HL-60 (cell line): ENCODE data around the gene CPS1.

Experiments used
- DNase-seq, 2 experiments: peaks; one replicate each; pipeline ENCODE4 v3.0.0-alpha.2; 2010 to 2020; ENCODE audit warnings: low read depth in 1 of 2, low spot score in 1 of 2
- H3K27ac ChIP-seq: fragments of 250-450 bp; sonication (Bioruptor Pico); replicated peaks from 2 replicates; pipeline ENCODE4 v1.5.1; 2020; ENCODE audit warnings: mild to moderate bottlenecking, moderate library complexity
- H3K27me3 ChIP-seq: fragments of 250-450 bp; sonication (Bioruptor Pico); 2 replicates; pipeline ENCODE4 v1.5.1; 2021; ENCODE audit warnings: mild to moderate bottlenecking, moderate library complexity; ENCODE audit not compliant: insufficient read depth, poor library complexity, severe bottlenecking
- H3K4me3 ChIP-seq: replicated peaks from 2 replicates; pipeline ENCODE4 v1.5.1; 2011; ENCODE audit warnings: mild to moderate bottlenecking, control low read depth, low read length; ENCODE audit not compliant: insufficient read depth
- GABPA ChIP-seq: IDR thresholded peaks from 2 replicates; pipeline ENCODE4 v1.6.1; 2012; ENCODE audit warnings: low read depth
- POLR2AphosphoS5 ChIP-seq: IDR thresholded peaks from 2 replicates; pipeline ENCODE4 v1.6.1; 2012; ENCODE audit warnings: low read depth
- SPI1 ChIP-seq: IDR thresholded peaks from 2 replicates; pipeline ENCODE4 v1.6.1; 2012; ENCODE audit warnings: low read depth, mild to moderate bottlenecking, borderline replicate concordance
- TF ChIP-seq, protein P1 (sequence below): IDR thresholded peaks from 2 replicates; pipeline ENCODE4 v1.6.1; 2012; ENCODE audit warnings: low read depth; ENCODE audit not compliant: insufficient replicate concordance
- TF ChIP-seq, protein P2 (sequence below): IDR thresholded peaks from one replicate; pipeline ENCODE4 v1.5.1; 2011; ENCODE audit warnings: low read length, control low read depth, inconsistent platforms; ENCODE audit not compliant: insufficient read depth

CPS1 gene

DNA sequence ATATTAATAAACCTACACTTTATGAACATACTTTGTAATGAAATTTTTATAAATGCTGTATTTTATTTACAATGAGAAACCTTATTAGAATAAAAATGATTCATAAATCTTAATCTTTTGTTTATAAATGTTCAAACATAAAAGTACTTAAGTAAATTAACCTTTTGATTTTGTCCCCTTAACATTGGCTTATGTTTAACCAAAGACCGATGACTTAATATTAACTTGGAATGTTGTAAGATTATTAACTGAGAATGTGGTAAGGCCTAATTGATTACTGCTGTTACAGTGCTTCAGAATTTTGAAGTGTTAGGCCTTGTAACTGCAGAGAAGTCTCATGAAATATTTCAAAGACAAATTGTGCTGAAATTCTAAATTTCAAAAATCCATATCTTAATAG is 5.7 kb downstream of the CPS1 start:
- Histone ChIP-seq H3K27ac (no peak overlapping the region), H3K27me3 (no peaks in the 10 kb centered on the region), H3K4me3 (no peak overlapping the region)
- TF ChIP-seq, protein P1, sequence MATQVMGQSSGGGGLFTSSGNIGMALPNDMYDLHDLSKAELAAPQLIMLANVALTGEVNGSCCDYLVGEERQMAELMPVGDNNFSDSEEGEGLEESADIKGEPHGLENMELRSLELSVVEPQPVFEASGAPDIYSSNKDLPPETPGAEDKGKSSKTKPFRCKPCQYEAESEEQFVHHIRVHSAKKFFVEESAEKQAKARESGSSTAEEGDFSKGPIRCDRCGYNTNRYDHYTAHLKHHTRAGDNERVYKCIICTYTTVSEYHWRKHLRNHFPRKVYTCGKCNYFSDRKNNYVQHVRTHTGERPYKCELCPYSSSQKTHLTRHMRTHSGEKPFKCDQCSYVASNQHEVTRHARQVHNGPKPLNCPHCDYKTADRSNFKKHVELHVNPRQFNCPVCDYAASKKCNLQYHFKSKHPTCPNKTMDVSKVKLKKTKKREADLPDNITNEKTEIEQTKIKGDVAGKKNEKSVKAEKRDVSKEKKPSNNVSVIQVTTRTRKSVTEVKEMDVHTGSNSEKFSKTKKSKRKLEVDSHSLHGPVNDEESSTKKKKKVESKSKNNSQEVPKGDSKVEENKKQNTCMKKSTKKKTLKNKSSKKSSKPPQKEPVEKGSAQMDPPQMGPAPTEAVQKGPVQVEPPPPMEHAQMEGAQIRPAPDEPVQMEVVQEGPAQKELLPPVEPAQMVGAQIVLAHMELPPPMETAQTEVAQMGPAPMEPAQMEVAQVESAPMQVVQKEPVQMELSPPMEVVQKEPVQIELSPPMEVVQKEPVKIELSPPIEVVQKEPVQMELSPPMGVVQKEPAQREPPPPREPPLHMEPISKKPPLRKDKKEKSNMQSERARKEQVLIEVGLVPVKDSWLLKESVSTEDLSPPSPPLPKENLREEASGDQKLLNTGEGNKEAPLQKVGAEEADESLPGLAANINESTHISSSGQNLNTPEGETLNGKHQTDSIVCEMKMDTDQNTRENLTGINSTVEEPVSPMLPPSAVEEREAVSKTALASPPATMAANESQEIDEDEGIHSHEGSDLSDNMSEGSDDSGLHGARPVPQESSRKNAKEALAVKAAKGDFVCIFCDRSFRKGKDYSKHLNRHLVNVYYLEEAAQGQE = no peak
- TF ChIP-seq, protein P2, sequence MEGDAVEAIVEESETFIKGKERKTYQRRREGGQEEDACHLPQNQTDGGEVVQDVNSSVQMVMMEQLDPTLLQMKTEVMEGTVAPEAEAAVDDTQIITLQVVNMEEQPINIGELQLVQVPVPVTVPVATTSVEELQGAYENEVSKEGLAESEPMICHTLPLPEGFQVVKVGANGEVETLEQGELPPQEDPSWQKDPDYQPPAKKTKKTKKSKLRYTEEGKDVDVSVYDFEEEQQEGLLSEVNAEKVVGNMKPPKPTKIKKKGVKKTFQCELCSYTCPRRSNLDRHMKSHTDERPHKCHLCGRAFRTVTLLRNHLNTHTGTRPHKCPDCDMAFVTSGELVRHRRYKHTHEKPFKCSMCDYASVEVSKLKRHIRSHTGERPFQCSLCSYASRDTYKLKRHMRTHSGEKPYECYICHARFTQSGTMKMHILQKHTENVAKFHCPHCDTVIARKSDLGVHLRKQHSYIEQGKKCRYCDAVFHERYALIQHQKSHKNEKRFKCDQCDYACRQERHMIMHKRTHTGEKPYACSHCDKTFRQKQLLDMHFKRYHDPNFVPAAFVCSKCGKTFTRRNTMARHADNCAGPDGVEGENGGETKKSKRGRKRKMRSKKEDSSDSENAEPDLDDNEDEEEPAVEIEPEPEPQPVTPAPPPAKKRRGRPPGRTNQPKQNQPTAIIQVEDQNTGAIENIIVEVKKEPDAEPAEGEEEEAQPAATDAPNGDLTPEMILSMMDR = no peak
- no peak for TF ChIP-seq SPI1
- TF ChIP-seq POLR2AphosphoS5 = no peak
- no peak for TF ChIP-seq GABPA
- DNase-seq = no peak

DNA sequence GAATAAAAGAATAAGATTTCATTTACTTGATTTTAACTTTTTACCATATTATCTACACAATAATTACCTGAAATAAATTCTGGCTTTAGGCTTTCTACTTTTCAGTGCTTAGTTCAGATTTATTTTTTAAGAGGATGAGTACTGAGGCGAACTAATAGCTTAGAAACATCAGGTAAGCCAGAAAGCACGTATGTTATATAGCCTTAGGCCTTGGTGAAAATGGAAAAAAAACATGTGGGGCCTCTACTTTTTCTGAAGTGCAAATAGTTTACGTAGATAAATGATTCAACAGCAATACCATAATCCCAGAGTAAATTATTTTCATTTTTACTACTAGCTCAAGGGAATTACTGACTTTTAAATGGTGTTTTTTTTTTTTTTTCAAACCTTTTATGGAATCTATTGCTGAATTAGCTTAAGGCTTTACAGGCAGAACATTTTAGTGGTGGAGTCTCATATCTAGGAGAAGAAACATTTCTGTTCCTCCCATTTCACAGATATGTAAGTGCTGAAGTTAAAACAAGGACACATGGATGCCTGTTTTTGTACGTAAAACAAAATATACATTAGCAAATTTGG is 6.2 kb downstream of the CPS1 start:
- TF ChIP-seq POLR2AphosphoS5 (no peak), SPI1 (no peak), GABPA (no peak)
- TF ChIP-seq, protein P2 = no peak
- TF ChIP-seq, protein P1 = no peak
- no peak overlapping the region for H3K4me3 ChIP-seq
- no peak for DNase-seq

DNA sequence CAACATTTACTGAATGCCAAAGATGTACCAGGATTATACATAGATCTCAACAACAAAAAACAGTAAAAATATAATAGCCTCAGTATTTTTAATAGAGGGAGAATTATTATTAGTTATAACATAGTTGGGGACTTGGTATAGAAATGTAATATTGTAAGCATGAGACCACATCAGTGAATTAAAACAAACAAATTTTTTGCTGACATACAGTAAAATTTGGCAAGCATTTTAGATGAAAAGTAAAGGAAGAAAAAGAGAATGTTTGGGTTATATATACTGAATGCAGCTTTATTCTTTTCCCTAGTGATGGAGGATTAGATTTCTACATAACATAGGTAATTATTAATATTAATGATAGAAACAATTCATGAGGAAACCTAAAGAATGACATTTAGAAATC is 10.9 kb downstream of the CPS1 start:
- no peaks in the 10 kb centered on the region for H3K27me3 ChIP-seq
- DNase-seq = no peak
- no peak overlapping the region for H3K4me3 ChIP-seq
- TF ChIP-seq, protein P1 = no peak
- TF ChIP-seq GABPA (no peak), SPI1 (no peak), POLR2AphosphoS5 (no peak)
- TF ChIP-seq, protein P2 = no peak
- H3K27ac ChIP-seq = no peak overlapping the region

More for the DNA sequence above, 6.2 kb downstream of the CPS1 start:
- Histone ChIP-seq H3K27me3 (no peaks in the 10 kb centered on the region), H3K27ac (no peak overlapping the region)
